ENCODE results near the gene SERPINB6.
A peak's percentile ranks its signal among the peaks of the same experiment; 100 is the strongest.
"Not testable (repeated sequence)": the region's sequence is repeated elsewhere in the genome, so short reads cannot be mapped to it uniquely, and the experiment has no call there.

SERPINB6 gene

GRCh38 chr6:2971420-2972218 lies at the start of gene SERPINB6:
TSS of gene SERPINB6 (minus strand) at chr6:2971567. CDS start at chr6:2959332, 12,235 bp downstream.
- peak in 1 of 2 experiments; percentile 27 for DNase-seq

GRCh38 chr6:3019749-3020320 lies 48.5 kb upstream of the SERPINB6 start:
- DNase-seq = no peak

DNA sequence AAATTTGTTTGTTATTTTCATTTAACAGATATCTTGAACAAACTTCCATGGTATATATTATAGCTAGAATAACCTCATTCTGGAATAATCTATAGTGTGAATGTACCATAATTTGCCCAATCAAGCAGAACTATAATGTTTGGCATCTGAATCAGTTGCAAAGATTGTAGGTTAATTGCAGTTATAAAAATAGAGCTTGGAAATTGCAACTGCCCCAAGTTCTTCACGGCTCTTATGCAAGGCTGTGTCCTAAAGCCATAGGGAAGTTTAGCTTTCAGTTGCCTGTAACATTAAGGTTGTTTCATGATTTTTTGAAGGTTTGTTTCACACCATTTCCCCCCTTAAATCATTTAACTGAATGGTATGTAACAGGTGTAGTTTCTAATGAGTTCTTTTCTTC lies 47.7 kb upstream of the SERPINB6 start:
- no peak for DNase-seq

DNA sequence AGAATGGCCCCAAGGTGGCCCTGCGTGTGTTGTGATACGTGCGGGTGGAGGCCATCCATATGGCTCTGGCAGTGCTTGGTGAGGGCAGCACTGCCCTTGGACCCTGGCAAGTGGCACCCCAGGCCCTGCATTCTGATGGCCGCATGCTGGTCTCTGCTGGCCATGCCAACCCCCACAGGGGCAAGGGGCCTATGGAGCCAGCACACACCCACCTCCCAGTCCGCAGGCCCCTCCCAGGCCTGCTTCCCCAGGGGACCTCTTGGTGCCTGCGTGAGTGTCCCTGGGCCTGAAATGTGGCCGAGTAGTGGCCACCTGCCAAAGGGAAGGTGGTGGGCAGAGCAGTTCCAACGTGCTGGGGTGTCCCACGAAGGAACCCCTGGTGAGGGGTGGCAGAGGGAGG lies 45.9 kb upstream of the SERPINB6 start:
- DNase-seq = no peak

GRCh38 chr6:3016473-3017280 lies 45.3 kb upstream of the SERPINB6 start:
- DNase-seq = no peak

GRCh38 chr6:3015144-3015543 lies 43.8 kb upstream of the SERPINB6 start:
- no peak for DNase-seq

DNA sequence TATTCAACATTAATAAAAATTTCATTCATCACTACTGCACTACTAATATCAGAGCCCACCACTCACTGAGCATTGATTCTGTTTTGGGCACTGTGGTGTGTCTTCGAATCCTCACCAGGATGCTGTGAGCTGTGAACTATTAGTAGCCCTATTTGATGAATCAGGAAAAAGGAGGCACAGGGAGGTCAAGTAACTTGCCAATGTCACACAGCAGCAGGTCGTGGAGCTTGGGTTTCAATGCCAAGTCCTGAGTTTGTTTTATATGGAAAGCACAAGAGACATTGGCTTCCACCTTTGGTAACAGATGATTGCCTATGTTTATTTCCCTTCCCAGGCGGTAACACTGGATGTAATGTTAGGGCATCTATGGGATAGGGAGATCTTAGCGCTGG lies 43.3 kb upstream of the SERPINB6 start:
- DNase-seq = no peak

GRCh38 chr6:3013901-3014674 lies 42.7 kb upstream of the SERPINB6 start:
- no peak for DNase-seq

- no peak for DNase-seq
Measured at GRCh38 chr6:3013486-3013885, 42.1 kb upstream of the SERPINB6 start.

DNA sequence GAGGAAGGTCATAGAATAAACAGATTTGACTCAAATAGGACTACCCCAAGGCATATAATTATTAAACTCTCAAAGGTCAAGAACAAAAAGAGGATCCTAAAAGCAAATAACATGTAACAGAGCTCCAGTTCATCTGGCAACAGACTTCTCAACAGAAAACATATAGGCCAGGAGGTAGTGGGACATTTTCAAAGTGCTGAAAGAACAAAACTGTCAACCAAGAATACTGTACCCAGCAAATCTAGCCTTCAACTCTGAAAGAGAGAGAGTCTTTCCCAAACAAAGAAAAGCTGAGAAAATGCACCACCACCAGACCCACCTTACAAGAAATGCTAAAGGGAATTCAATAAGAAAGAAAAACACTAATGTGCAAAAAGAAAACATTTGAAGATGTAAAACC lies 40.2 kb upstream of the SERPINB6 start:
- no peak for DNase-seq

DNA sequence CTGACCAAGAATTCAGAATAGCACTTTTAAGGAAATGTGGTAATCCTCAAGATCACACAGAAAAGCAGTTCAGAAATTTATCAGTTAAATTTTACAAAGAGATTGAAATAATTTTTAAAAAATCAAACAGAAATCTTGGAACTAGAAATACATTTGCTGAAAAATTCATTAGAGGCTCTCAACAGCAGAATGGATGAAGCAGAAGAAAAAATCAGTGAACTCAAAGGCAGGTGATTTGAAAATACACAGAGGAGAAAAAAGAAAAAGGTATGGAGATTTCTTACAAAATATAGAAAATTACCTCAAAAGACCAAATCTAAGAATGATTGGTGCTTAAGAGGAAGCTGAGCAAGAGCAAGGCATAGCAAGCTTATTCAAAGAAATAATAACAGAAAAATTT lies 39.8 kb upstream of the SERPINB6 start:
- no peak for DNase-seq

GRCh38 chr6:3009930-3010329 lies 38.6 kb upstream of the SERPINB6 start:
- DNase-seq = no peak

DNA sequence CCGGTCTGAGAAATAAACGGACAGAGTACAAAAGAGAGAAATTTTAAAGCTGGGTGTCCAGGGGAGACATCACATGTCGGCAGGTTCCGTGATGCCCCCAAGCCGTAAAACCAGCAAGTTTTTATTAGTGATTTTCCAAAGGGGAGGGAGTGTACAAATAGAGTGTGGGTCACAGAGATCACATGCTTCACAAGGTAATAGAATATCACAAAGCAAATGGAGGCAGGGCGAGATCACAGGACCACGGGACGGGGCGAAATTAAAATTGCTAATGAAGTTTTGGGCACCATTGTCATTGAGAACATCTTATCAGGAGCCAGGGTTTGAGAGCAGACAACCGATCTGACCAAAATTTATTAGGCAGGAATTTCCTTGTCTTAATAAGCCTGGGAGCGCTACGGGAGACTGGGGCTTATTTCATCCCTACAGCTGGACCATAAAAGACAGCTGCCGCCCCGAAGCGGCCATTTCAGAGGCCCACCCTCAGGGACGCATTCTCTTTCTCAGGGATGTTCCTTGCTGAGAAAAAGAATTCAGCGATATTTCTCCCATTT lies 37.4 kb upstream of the SERPINB6 start:
- DNase-seq = not testable (repeated sequence)

- no peak for DNase-seq
Measured at GRCh38 chr6:3007571-3007970, 36.2 kb upstream of the SERPINB6 start.

- DNase-seq = no peak
Measured at GRCh38 chr6:3006476-3006875, 35.1 kb upstream of the SERPINB6 start.

DNA sequence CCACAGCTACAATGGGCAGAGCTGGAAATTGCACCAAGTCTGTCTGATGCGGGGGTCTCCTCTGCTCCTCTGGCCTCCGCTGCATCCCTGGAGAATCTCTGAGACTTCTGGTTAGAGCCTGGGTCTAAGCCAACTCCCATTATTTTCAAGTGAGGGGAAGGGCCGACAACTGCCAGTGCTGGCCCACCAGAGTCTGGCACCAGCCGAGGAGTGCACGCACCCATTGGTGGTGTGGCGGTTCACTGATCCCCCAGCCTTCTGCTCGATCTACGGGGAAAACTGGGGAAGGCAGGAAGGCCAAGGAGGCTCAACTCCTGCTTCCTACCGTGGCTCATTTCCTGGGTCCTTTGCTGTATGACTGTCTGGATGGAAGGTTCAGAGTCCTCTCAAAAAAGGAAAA lies 34.5 kb upstream of the SERPINB6 start:
- DNase-seq = no peak

GRCh38 chr6:3005077-3005476 lies 33.7 kb upstream of the SERPINB6 start:
- no peak for DNase-seq

DNA sequence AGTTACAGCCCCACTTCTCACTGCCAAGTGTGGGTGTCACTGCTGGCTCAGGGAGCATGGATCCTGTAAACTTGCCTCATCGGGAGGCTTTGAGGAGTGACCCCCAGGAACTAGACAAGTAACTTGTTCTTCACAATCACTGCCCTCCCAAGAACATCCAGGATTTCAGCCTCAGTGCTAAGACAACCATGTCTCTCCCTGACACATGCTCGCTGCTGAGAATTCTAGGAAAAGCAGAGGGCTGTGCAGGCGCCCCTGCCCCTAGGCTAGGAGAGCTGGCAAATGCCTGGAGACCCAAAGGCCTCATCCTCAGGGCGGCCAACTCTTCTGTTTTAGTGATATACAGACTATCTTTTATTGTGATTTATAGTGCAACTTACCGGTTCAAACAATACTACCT lies 31.9 kb upstream of the SERPINB6 start:
- not testable (repeated sequence) for DNase-seq

DNA sequence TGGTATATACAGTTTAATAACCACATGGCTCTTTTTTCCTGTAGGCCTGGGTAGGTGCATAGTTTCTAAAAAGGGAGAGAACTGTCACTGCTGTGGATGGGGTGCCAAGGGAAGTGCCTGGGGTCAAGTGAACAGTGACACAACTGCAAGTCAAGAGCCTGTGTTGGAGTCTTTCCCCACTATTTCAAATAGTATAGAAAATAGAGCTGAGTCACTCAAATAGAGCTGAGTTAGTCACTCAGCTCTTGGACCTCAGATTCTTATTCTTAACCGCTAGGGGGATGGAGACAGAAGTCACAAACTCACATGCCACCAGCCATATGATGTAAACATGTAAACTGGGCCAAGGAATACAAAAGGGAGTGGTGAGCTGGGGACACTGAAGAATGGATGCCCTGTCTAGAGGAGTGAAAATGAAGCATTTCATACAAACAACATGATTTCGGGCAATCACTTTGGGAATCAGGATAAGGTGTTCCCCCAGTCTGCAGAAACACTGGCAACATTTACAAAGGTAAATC lies 30.5 kb upstream of the SERPINB6 start:
- no peak for DNase-seq

DNA sequence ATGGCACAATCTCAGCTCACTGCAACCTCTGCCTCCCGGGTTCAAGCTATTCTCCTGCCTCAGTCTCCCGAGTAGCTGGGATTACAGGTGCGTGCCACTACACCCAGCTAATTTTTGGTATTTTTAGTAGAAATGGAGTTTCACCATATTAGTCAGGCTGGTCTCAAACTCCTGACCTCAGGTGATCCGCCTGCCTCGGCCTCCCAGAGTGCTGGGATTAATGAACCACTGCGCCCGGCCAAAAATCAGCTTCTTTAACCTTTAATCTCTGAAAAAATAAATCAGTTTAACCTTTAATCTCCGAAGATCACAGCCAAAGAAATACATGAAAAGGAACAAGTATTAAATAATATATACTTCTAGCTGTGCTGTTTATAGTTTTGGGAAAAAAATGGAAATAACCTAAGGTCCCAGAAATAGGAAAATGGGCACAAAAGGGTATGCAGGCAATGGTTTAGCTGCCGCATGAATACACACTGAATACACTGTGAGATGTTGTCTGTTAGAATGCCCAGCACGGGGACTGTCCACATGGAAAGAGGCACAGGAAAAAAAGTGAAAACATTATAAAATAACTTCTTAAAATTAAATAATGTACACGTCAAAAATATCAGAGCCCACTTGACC lies 29.9 kb upstream of the SERPINB6 start:
- no peak for DNase-seq

DNA sequence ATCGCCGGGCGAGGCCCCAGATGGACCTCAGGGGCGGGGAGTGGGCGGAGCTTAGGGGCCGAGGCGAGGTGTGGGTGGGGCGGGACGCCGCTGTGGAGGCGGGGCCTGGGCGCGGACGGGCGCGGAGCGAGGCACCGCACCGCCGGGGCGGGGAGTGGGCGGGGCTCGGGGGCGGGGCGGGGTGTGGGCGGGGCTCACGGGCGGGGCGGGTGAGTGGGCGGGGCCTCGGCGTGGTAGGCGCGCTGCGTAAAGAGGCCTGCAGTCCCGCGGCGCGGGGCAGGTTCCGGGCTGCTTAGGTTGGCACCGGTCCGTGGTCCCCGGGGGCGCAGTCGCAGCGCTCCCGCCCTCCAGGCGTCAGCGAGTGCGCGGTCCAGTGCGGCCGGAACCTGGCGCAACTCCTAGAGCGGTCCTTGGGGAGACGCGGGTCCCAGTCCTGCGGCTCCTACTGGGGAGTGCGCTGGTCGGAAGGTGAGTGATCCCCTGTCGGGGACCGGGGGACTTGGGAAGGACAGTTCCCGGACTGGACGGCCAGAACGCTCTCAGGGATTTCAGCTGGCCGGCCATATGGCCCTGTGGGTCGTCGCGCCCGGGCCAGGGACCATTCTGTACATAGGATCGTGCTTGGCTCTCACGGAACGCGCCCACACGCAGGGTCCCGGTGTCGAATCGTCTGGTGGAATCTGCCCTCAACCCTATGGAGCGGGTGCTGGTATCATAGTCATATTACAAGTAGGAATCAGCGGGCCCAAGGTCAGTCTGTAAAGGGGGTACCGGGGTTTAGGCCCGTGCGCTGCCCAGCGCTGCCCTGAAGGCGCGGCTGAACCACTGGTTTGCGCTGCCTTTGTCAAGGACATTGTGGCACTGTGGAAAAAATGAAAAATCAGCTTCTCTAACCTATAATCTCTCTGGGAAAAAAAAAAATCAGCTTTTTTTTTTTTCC lies 28.5 kb upstream of the SERPINB6 start, which contains the start of gene NQO2:
Gene NQO2 (plus strand): TSS at position 277 of the 940 bp plus-strand sequence. CDS start 6,659 bp downstream, outside the sequence.
- peak; percentile 71 to 83 for DNase-seq

Data from NCI-H2081 (cell line).